ENCODE data around the gene AP3M1.

The AP3M1 gene

DNA sequence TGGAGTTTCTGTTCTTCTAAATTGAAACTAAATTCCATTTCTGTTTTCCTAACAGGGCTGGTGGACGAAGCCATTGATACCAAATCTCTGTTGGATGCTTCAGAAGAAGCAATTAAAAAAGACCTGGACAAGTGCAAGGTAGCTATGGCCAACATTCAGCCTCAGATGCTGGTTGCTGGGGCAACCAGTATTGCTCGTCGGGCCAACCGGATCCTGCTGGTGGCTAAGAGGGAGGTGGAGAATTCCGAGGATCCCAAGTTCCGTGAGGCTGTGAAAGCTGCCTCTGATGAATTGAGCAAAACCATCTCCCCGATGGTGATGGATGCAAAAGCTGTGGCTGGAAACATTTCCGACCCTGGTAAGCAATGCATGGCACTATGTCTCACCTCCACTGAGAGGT is 45.6 kb downstream of the AP3M1 start:
- TF ChIP-seq TCF12 (IDR thresholded peaks at IDR 0.05; ENCODE audit: low read depth) (no peak), ZBTB7A (IDR thresholded peaks at IDR 0.05; ENCODE audit: low read depth) (no peak), TAF1 (IDR thresholded peaks at IDR 0.05; ENCODE audit: low read depth) (0 out of 2 replicates have a peak, but pooled peaks have one; percentile 0), NFIC (IDR thresholded peaks at IDR 0.05) (no peak), TEAD4 (IDR thresholded peaks at IDR 0.05) (no peak)

DNA sequence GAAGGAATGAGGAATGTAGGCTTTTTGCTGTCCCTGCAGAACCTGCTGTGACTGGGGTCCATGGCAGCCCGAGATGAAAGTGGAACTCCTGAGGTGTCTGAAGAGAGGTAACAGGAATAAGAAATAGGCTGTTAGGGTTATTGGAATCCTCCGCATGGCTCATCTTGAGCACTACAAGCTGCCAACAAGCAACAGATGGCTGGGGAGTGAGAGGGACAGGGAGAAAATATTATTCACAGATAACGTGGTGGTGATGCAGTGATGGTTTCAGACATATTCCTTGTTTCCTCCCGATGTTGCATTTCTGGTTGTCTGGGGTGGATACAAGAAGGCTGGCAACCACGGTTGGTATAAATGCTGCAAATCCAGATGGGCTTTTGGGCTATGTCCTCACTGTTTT is 46.1 kb downstream of the AP3M1 start:
- TF ChIP-seq, protein P1, sequence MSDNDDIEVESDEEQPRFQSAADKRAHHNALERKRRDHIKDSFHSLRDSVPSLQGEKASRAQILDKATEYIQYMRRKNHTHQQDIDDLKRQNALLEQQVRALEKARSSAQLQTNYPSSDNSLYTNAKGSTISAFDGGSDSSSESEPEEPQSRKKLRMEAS (IDR thresholded peaks at IDR 0.05) = no peak
- TF ChIP-seq TAF1 (IDR thresholded peaks at IDR 0.05; ENCODE audit: low read depth) = 0 out of 2 replicates have a peak, but pooled peaks have one; percentile 22
- TF ChIP-seq RAD21 (IDR thresholded peaks at IDR 0.05; ENCODE audit: low read depth) = no peak
- TF ChIP-seq TEAD4 (IDR thresholded peaks at IDR 0.05) = no peak

DNA sequence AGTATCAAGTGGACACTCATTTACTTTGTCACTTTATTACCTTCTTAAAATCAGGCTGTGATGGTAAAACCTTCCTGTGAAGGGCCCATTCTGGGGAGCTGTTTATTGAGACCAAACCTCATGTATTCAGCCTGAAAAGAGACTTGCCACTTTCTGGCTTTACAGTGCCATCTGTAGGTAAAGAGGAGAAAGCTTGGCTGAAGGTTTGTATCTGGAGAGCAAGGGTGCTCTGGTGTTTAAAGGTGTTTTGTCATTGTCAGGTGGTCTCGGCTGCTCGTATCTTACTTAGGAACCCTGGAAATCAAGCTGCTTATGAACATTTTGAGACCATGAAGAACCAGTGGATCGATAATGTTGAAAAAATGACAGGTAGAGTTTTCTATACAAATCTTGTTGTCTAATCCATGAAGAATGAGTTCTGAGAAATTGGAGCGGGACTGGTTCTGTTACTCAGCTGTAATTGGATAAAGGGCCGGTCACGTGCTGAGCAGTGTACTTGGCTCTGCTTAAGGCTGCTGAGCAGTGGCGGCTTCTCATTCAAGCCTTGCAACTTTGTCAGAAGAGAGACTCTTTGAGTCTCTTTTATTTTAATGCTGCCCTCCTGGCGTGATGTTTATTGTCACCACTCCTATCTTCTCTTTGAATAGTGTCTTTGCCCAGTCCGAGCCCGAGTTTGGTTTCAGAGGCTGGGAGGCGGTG is 46.9 kb downstream of the AP3M1 start:
- TF ChIP-seq, protein P2, sequence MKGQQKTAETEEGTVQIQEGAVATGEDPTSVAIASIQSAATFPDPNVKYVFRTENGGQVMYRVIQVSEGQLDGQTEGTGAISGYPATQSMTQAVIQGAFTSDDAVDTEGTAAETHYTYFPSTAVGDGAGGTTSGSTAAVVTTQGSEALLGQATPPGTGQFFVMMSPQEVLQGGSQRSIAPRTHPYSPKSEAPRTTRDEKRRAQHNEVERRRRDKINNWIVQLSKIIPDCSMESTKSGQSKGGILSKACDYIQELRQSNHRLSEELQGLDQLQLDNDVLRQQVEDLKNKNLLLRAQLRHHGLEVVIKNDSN (IDR thresholded peaks at IDR 0.05) = peak; percentile 19; the same call in 1 of the 2 replicates
- TF ChIP-seq ZBTB7A (IDR thresholded peaks at IDR 0.05; ENCODE audit: low read depth) (no peak), RAD21 (IDR thresholded peaks at IDR 0.05; ENCODE audit: low read depth) (peak; percentile 45; the same call in 1 of the 2 replicates)

DNA sequence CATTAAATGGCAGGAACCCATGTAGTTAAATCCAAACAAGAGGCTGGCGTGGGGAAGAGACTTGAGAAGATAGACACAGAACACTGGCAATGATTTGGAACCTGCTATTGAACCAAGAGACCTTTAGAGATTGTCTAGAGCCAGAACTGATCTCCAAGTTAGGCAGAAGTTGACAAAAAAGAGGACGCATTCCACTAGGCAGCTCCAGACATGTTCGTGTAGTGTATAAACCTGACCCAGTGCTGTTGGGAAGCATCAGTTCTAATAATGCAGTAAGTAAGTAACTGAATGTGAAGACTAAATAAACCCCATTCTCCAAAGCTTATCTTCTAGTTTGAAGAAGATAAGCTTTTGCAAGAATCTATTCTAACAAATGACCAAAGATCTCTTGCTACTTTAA is 50.8 kb downstream of the AP3M1 start:
- no peak for TF ChIP-seq ZBTB7A (IDR thresholded peaks at IDR 0.05; ENCODE audit: low read depth)
- no peak for TF ChIP-seq RAD21 (IDR thresholded peaks at IDR 0.05; ENCODE audit: low read depth)
- TF ChIP-seq CREB1 (IDR thresholded peaks at IDR 0.05; ENCODE audit: low read depth) = no peak
- TF ChIP-seq CEBPB (IDR thresholded peaks at IDR 0.05) = no peak
- no peak for TF ChIP-seq FOXM1 (IDR thresholded peaks at IDR 0.05; ENCODE audit: borderline replicate concordance, low read depth)
- TF ChIP-seq, protein P1 (IDR thresholded peaks at IDR 0.05) = no peak
- no peak for TF ChIP-seq TAF1 (IDR thresholded peaks at IDR 0.05; ENCODE audit: low read depth)
- no peak for TF ChIP-seq EP300 (IDR thresholded peaks at IDR 0.05; ENCODE audit: borderline replicate concordance)

DNA sequence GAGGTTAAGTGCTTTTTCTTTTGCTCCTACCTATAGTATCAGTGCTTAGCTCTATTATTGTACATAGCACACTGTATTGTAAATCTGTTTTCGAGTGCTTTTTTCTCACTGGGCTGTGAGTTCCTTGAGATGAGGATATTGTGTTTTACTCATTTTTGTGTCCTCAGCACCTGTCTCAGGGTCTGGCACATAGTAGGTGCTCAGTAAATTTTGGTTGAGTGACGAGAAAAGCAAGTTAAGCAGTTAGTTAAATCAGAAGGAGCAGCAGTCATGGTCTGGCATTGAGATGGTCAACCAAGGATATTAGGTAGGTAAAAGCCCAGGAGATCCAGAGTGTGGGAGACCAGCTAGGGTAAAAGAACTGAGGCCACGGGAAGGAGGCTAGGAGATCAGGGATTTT is 51.2 kb downstream of the AP3M1 start:
- TF ChIP-seq, protein P2 (IDR thresholded peaks at IDR 0.05) = no peak
- TF ChIP-seq TEAD4 (IDR thresholded peaks at IDR 0.05) (no peak), CEBPB (IDR thresholded peaks at IDR 0.05) (no peak), FOXM1 (IDR thresholded peaks at IDR 0.05; ENCODE audit: borderline replicate concordance, low read depth) (no peak), EP300 (IDR thresholded peaks at IDR 0.05; ENCODE audit: borderline replicate concordance) (no peak), NFIC (IDR thresholded peaks at IDR 0.05) (no peak), CREB1 (IDR thresholded peaks at IDR 0.05; ENCODE audit: low read depth) (no peak), EGR1 (IDR thresholded peaks at IDR 0.05) (no peak), TCF12 (IDR thresholded peaks at IDR 0.05; ENCODE audit: low read depth) (no peak), YY1 (IDR thresholded peaks at IDR 0.05; ENCODE audit: low read depth) (no peak), RAD21 (IDR thresholded peaks at IDR 0.05; ENCODE audit: low read depth) (no peak), TAF1 (IDR thresholded peaks at IDR 0.05; ENCODE audit: low read depth) (no peak), ZBTB7A (IDR thresholded peaks at IDR 0.05; ENCODE audit: low read depth) (no peak)
- TF ChIP-seq, protein P1 (IDR thresholded peaks at IDR 0.05) = no peak
- TF ChIP-seq, protein P3, sequence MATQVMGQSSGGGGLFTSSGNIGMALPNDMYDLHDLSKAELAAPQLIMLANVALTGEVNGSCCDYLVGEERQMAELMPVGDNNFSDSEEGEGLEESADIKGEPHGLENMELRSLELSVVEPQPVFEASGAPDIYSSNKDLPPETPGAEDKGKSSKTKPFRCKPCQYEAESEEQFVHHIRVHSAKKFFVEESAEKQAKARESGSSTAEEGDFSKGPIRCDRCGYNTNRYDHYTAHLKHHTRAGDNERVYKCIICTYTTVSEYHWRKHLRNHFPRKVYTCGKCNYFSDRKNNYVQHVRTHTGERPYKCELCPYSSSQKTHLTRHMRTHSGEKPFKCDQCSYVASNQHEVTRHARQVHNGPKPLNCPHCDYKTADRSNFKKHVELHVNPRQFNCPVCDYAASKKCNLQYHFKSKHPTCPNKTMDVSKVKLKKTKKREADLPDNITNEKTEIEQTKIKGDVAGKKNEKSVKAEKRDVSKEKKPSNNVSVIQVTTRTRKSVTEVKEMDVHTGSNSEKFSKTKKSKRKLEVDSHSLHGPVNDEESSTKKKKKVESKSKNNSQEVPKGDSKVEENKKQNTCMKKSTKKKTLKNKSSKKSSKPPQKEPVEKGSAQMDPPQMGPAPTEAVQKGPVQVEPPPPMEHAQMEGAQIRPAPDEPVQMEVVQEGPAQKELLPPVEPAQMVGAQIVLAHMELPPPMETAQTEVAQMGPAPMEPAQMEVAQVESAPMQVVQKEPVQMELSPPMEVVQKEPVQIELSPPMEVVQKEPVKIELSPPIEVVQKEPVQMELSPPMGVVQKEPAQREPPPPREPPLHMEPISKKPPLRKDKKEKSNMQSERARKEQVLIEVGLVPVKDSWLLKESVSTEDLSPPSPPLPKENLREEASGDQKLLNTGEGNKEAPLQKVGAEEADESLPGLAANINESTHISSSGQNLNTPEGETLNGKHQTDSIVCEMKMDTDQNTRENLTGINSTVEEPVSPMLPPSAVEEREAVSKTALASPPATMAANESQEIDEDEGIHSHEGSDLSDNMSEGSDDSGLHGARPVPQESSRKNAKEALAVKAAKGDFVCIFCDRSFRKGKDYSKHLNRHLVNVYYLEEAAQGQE (IDR thresholded peaks at IDR 0.05; ENCODE audit: low read depth) = no peak

DNA sequence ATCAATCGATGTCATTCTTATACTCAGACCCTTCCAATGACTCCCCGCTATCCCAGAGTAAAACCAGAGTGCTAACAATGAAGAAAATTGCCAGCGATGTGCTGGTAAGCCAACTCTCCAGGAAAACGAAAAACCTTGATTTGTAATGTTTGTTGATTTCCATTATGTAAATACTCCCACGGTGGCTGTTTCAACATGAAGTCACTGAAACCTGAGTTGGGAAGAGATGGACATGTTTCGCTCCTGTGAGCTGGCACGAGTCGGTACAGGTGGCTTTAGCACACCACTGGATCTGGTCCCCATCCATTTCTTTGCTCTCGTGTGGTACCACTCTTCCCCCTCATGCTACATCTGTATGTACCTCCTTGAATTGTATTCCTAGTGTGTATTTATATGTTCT is 52.9 kb downstream of the AP3M1 start:
- TF ChIP-seq CREB1 (IDR thresholded peaks at IDR 0.05; ENCODE audit: low read depth) (no peak), TAF1 (IDR thresholded peaks at IDR 0.05; ENCODE audit: low read depth) (no peak), EGR1 (IDR thresholded peaks at IDR 0.05) (no peak), YY1 (IDR thresholded peaks at IDR 0.05; ENCODE audit: low read depth) (no peak), TCF12 (IDR thresholded peaks at IDR 0.05; ENCODE audit: low read depth) (no peak), TEAD4 (IDR thresholded peaks at IDR 0.05) (no peak), CEBPB (IDR thresholded peaks at IDR 0.05) (no peak), EP300 (IDR thresholded peaks at IDR 0.05; ENCODE audit: borderline replicate concordance) (no peak), FOXM1 (IDR thresholded peaks at IDR 0.05; ENCODE audit: borderline replicate concordance, low read depth) (no peak)
- TF ChIP-seq, protein P2 (IDR thresholded peaks at IDR 0.05) = no peak
- TF ChIP-seq, protein P1 (IDR thresholded peaks at IDR 0.05) = no peak
- TF ChIP-seq, protein P3 (IDR thresholded peaks at IDR 0.05; ENCODE audit: low read depth) = no peak
